Activated gamma-delta T cell treated with Interleukin-2 at 50 U/mL for 16 hours (primary cell): ENCODE data around the gene DNAH6.
A peak's percentile ranks its signal among the peaks of the same experiment; 100 is the strongest.

ENCODE experiments used
- DNase-seq: peaks from one replicate; pipeline ENCODE4 v3.0.0-alpha.2; 2020

Gene DNAH6

DNA sequence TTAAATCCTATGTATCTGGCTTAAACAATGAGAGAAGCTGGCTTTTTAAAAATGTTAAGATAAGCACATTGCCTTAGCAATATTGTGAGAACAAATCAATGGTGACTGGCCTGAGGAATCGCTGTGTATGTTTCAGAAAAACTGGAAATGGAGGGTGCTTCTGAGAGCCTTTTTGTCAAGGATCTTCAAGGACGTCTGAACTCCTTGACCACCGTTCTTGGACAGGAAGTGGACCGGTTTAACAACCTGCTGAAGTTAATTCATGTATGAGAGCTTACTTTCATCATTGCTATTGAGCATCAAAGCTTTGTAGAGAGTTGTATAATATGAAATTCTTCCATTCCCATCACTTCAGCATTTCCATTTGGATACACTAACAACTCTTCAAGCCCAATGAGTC lies 292.0 kb downstream of the DNAH6 start:
- DNase-seq = no peak

DNA sequence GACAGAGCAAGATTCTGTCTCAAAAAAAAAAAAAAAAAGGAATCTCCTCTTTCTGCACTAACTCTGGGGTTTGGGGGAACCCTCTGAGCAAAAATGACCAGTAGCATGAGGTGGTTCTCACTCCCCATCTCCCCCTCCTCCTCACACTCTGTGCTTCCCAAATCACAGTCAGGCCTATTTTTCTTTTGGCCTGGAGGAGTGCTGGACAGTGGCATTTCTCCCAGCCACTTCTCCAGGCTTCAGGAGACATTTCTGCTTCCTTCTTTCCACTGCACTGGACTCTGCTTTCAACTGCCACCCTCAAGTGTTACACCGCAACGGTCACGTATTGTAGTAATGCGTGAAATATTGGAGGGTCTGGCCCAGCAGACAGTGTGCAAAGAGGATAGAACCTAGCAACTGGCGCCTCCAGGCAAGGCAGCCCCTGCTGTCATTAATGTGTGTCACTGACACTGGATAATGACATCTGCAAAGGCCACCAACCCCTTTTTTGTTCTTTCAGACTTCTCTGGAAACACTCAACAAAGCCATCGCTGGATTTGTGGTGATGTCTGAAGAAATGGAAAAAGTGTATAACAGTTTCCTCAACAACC lies 295.6 kb downstream of the DNAH6 start:
- DNase-seq = no peak

DNA sequence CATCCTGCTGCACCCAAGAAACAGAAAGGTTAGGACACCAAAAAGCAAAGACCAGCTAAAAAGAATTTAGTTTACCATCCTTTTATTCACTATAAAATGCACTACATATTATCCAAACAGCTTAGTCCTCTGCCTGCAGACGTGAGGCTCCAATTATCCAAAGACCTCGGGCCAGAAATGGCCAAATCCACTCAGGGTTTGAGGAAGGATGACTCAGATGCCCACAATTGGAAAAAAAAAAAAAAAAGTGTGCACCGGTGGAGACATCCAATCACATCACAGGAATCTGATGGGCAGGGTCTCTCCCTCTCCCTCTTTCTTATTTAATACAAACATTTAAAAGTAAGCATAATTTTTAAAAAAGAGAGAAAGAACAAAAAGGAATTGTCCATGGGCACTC lies 298.8 kb downstream of the DNAH6 start:
- no peak for DNase-seq

DNA sequence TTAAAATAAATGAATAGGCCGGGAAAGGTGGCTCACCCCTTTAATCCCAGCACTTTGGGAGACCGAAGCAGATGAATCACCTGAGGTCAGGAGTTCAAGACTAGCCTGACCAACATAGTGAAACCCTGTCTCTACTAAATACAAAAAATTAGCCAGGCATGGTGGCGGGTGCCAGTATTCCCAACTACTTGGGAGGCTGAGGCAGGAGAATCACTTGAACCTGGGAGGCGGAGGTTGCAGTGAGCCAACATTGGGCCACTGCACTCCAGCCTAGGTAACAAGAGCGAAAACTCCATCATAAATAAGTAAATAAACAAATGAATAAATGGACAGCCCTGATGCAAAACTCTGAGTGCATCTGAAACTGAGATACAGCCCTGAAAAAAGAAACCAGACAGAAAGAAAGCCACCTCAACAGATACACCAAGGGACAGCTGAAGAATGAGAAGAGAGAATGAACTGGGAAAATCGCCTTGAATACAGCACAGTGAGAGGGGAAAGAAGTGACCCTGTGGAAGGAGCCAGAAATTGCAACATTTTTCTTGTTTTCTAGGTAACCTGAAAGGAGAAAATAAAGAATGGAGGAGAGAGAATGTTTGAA lies 300.2 kb downstream of the DNAH6 start:
- DNase-seq = no peak

DNA sequence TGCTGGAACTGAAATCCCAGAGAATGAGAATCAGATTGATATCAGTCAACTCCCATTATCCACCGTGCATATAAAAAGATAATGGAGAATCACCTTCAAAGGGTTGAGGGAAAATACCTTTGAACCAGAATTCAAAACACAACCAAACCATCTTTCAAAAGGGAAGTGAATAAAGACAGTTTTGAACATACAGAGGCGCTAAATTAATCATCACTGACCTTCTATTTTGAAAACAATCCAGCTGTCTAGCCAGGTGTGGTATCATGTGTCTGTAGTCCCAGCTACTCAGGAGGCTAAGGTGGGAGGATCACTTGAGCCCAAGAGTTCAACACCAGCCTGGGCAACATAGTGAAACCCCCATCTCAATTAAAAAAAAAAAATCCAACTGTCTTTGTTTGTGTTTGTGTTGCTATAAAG lies 300.9 kb downstream of the DNAH6 start:
- no peak for DNase-seq

DNA sequence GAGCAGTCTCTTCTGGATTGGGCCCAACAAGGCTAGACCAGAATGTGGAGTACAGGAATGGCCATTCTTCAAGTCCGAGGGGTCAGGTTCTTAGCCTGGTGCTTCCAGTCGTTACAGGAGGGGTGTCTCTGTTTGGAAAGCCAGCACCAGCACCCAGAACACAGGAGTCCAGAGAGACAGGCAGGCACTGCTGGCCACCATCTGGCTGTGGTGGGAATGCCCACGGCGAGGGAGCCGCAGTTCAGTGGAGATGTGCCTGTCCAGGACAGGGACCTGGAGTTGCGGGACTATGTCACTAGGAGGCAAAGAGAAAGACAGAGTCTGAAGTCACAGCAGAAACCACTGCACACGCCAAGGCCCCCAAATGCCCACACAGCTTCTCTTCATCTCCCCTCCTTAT lies 305.5 kb downstream of the DNAH6 start:
- no peak for DNase-seq

DNA sequence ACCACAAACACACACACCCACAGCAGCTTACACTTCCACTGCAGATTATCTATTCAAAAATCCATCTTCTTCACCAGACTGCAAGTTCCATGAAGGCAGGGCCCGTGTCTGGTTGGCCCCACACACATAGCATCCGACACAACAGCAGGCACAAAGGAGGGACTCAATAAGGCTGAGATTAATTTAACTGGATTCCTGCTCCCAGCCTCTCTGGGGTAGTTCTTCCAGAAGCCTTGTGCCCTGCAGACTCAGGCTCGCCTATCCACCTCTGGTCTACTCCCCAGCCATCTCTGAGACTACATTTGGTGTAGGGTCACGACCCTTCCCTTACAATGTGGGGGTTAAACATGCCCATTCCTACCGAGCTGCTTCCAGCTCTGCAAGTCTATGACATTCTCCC lies 306.9 kb downstream of the DNAH6 start:
- no peak for DNase-seq

DNA sequence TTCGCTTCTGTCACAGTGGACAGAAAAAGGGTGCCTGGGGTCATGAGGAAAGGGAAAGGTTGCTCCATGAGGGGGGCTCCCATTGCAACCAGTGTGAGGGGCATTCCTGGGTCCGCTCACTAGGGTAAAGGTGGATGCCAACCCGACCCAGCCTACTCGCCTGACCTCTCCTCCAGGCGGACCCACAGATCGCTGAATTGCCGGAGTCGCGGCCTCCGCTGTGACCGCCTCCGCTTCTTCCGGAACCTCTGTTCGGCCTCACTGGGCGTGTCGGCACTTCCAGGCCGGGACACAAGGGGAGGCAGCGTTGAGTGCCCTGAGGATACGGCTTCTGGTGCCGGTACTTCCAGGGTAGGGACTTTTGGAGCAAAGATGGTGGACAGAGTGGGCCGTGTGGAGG lies 307.5 kb downstream of the DNAH6 start:
- DNase-seq = no peak

DNA sequence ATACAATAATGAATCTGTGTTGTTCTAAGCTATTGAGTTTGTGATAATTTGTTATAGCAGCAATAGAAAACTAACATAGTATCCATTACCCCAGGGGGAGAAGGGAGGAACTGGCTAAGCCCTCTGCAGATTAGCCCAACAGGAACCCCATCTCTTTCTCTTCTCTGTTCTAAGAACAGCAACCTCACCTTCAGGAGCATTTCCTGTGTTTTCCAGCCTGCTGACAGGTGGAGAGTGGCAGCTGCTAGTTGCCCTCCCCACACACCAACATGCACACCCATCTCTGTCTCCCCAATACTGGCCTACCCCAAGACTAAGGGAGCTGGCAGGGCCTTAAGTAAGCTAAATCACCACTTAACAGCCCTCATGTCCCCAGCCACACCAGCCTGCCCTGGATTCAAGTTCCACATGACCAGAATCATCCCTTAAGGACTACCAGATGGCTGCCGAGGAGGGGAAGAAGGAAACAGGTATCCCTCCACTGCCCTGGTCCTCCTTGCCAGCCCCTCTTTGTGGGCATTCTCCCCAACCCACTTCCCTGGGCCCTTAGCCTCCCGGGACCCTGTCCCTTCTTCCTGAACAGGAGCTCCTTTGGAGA lies 311.8 kb downstream of the DNAH6 start:
- DNase-seq = no peak

DNA sequence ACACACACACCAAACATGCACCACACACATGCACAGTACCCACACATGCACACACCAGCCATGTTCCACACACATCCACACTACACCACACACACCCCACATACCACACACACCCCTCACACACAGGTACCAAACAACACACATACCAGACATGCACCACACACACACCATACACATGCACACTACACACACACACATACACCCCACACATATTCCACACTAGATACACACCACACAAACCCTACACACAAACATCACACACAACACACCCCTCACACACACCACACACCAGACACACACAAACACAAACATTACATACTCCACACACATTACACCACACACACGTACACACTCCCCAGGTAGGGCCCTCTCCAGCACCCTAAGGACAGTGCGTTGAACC lies 313.4 kb downstream of the DNAH6 start:
- DNase-seq = no peak

DNA sequence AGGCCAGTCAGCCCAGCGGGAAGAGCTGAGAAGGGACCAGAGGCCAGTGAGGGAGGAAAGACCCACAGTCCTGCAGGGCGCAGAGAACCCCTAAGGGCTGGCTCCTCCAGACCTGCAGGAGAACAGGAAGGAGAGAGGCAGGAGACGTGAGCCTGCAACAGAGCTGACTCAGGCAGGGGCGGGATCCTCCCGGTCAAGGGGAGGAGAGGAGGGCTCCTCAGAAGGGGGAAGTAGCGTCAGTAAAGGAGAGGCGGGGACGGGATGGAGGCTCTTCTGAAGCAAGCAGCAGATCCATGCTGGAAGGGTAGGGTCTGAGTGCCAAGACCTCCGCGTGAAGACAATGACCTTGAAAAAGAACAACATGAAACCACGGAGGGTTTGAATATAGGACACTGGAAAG lies 313.8 kb downstream of the DNAH6 start:
- no peak for DNase-seq

DNA sequence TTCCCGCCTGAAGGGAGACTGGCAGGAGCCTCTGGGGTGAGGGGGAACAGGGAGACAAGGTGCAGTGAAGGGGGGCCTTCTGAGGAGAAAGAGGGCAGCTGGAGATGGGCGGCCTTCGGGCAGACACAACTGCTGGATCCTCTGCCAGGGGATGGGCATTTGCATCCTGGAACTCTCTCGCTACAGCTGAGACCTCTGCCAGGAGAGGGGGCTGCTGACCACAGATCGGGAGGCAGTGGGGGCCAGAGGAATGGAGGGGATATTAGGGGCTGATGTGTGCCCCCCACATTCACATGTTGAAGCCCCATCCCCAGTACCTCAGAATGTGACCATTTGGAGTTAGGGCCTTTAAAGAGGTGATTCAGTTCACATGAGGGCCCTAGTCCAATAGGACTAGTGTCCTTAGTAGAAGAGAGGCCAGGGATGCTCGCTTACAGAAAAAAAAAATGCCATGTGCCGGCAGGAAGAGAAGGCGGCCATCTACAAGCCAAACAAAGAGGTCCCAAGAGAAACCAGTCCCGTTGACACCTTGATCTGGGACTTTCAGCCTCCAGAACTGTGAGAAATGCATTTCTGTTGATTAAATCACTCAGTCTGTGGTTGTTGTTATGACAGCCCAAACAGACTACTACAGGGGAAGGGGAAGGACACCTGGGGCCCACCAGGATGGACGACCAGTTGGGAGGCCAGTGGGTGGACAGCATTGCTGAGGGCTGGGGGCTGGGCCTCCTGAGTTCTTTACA lies 314.6 kb downstream of the DNAH6 start:
- DNase-seq = no peak

DNA sequence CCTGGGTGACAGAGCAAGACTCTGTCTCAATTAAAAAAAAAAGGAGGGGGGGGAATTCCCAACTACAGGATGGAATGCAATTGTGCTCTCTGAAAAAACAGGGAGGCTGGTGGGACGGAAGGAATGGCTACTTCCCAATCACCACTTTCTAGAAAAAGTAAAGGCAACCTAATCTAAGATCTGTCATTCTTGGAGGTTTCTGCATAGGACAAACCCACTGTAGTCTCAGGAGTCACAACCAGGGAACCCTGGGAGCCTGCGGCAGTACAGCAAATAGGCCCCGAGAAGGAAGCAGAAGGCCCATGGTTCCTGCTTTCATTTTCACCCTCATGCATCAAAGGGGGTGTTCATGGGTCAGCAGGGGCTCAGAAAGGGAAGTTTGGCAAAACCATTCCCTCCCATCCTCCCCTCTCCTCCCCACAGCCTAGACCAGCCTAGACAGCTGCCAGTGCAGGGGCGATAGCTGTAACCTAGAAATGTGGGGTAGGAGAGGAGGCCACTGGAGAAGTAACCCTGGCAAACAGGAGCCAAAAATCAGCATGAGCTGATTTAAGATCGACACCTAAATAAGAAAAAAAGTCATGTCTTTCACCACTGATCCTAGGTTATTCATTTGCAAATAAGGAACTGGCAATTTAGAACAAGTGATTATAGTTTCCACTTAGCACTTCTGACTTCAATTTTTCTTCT lies 316.6 kb downstream of the DNAH6 start:
- DNase-seq = no peak

DNA sequence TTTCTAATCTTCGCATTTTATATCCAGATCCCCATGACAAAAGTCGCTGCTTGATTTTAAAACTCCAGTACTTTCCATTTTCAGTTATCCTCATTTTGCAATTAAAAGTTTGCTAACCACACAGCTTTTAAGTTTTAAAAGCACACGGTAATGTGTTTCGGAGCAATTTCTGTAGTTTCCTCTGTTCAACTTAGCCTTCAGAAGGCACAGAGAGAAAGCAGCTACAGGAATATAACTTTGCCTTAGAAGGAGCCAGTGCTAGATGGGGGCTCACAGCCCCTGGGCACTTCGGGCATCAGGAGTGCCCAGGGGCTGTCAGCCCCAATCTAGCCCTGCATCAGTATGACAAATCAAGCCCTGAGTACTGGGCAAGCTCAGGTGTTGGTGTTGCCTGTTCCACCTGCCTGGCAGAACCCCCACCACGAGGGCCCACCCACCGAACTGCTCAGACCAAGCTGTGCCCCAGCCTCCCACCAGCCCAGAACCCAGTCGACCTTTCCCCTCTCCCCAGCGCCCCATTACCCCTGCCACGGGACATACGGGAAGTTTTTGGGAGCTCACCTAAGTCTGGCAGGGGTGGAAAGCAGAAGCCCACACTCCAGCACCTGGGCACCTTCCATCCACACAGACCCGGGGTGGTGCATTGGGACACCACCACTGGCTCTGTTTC lies 317.3 kb downstream of the DNAH6 start:
- no peak for DNase-seq

DNA sequence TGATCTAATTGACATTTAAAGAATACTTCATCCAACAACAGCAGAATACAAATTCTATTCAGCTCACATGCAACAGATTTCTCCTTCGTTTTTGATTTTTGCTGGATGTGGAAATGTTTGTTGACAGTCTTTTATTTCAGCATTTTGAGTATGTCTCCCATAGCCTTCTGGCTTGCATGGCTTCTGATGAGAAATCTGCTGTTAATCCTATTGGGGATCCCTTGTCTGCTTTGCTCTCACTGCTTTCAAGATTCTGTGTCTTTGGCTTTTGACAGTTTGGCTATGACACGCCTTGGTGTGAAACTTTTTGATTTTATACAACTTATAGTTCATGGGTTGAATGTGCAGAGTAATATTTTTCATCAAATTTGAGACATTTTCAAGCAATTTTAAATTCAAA lies 319.9 kb downstream of the DNAH6 start:
- no peak for DNase-seq

DNA sequence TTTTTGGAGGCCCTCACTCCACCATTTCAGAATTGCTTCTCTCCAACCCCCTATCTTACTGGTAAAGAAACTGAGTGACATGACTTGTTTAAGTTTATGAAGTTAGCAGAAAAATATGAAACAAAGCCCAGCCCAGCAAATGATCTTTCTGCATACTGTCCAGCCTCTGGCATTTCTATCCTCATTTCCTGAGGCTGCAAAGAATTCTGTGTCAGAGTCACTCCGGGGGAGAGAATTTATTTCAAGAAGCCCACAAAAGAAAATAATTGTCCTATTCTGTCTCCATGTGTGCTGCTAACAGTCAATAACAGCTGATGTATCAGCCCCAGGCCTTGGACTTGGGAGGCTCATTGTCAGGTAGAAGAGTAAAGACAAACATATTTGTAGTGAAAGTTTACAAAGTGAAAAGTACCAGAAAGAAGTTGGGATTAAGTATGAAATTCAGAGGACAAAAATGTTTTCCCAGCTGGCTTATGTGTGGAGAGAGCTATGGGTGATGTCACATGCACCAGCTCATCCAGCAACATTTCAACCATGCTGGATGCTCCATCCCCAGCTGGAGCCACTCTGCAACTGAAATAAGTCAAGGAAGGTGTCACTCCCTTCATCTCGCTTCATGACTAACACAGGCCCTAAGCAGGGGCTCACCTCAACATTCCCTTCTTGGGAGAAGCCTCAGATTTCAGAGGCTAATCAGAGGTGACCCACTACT lies 322.3 kb downstream of the DNAH6 start:
- no peak for DNase-seq

DNA sequence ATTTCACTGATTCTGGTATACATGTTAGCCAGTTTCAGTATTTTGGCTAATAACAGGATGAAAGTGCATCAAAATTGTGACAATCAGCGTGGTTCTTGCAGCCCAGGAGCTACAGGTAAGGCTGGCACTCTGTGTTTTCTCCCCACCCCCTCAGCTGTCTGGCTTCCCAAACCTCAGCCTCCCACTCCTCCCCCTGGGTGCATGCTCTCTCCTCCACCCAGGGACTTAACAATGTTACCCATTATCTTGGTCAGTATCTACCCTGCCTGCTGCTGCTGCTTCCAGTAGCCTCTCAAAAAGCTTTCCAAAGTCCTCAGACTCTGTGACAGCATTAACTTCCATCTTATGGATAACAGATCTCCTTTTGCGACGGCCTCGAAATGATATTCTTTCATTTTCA lies 323.6 kb downstream of the DNAH6 start:
- no peak for DNase-seq

DNA sequence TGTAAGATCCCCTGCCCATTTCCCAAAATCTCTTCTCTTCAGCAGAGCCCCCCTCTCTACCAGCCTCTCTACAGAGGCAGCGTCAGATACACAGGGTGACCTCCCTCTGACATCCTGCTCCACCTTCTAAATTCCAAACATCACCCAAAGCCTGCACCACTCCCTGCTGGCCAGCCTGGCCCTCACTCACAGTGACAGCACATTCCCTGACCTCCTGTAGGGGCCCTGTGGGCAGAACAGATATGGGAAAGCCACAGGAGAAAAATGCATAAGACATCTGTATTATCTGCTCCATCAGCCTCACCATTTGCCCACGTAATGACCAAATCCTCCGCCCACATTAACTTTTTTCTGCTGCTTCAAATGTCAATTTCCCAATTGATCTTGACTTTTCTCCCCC lies 324.0 kb downstream of the DNAH6 start:
- no peak for DNase-seq

DNA sequence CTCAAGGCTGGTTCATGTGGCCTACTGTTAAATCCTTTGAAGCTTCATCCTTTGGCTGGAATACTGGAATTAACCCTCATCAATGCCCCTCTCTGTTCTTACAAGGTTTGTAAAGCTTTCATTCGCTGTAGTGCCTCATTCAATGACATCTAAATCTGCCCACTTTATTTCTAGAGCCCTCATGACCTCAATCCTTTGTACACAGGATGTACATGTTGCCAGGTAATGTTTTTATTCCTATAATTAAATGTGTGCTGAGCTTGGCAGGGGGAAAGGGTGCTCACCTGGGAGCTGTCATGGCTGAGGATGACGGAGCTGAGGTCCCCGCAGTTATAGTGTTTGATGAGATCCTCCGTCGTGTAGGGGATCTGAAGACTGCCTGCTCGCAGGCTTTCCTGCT lies 325.3 kb downstream of the DNAH6 start:
- no peak for DNase-seq

DNA sequence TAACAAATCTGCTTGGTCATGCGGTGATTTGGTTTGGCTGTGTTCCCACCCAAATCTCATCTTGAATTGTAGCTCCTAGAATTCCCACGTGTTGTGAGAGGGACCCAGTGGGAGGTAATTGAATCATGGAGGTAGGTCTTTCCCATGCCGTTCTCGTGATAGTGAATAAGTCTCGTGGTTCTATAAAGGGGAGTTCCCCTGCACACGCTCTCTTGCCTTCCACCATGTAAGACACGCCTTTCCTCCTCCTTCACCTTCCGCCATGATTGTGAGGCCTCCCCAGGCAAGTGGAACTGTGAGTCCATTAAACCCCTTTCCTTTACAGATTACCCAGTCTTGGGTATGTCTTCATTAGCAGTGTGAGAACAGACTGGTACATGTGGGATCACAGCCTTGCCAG lies 327.8 kb downstream of the DNAH6 start:
- no peak for DNase-seq

DNA sequence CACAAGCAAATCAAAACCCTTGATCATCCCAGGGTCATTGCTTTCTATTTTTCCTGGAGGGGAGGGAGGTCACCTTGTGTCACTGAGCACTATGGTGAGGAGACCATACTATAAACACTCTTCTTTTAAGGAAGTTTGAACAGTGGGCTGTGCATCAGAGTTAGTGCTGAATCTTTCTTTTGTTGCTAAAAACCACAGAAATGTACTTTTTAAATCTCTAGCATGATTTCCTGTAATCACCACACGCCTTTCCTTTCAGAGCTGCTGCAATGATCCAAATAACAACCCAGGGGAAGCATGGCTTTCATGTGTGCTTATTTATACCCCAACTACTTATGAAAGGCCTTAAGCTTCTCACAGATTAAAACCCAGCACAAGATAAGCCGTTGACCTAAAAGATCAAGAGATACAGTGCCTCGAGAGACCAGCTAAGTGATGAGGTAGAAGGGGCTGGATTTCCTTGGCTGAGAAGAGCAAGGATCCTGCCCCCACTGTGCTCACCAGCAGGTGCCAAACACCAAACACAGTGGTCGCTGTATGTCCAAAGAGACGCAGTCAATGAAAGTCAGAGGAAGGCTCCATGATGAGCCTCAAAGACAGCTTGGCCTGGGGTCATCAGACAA lies 329.9 kb downstream of the DNAH6 start:
- peak; percentile 50 for DNase-seq

DNA sequence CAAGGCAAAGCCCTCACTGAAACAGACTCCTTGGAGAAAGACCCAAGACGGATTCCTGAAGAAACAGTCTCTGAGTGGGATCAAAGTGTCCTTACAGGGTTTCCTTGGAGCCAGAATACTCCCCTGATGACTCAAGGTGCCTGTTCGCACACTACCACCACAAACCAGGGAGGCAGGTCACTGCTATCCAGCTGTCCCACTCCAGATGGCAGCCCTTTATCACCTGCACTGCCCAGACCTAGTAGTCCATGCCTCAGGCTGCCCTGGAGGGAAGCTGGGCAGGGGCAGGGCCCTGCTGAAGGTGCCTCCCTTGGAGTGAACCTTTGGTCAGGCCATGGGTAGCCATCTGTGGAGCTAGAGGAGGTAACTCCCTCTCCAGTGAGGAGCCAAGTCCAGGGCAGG lies 330.4 kb downstream of the DNAH6 start:
- DNase-seq = no peak
